Parathyroid adenoma (tissue), 2 donors: ENCODE results near the gene ZNF391.

Experiments
- H2AFZ ChIP-seq: fragments of 300-600 bp; sonication (generic); one replicate; pipeline ENCODE4 v1.7.0; 2017; ENCODE audit warnings: antibody characterized with exemption, mild to moderate bottlenecking
- H3K27ac ChIP-seq: fragments of 300-600 bp; sonication (generic); one replicate; pipeline ENCODE4 v1.7.0; 2017
- H3K27me3 ChIP-seq: fragments of 300-600 bp; sonication (generic); one replicate; pipeline ENCODE4 v1.7.0; 2017; ENCODE audit warnings: low read length; ENCODE audit not compliant: control insufficient read depth, insufficient read depth
- H3K36me3 ChIP-seq: fragments of 300-600 bp; sonication (generic); one replicate; pipeline ENCODE4 v1.7.0; 2017; ENCODE audit warnings: low read length; ENCODE audit not compliant: control insufficient read depth, insufficient read depth
- H3K4me1 ChIP-seq: fragments of 300-600 bp; sonication (generic); one replicate; pipeline ENCODE4 v1.7.0; 2017; ENCODE audit warnings: control low read depth
- H3K4me2 ChIP-seq: fragments of 300-600 bp; sonication (generic); one replicate; pipeline ENCODE4 v1.7.0; 2017; ENCODE audit warnings: low read length
- H3K4me3 ChIP-seq: fragments of 300-600 bp; sonication (generic); one replicate; pipeline ENCODE4 v1.7.0; 2017; ENCODE audit warnings: low read depth, low read length
- H3K79me2 ChIP-seq: fragments of 300-600 bp; sonication (generic); one replicate; pipeline ENCODE4 v1.7.0; 2017; ENCODE audit warnings: control low read depth
- H3K9ac ChIP-seq: fragments of 300-600 bp; sonication (generic); one replicate; pipeline ENCODE4 v1.7.0; 2017; ENCODE audit warnings: mild to moderate bottlenecking
- H3K9me3 ChIP-seq: fragments of 300-600 bp; sonication (generic); one replicate; pipeline ENCODE4 v1.7.0; 2017; ENCODE audit warnings: low read length; ENCODE audit not compliant: control insufficient read depth
- CTCF ChIP-seq: fragments of 300-600 bp; sonication (generic); IDR thresholded peaks from one replicate; pipeline ENCODE4 v1.7.0; 2017; ENCODE audit warnings: antibody characterized with exemption, mild to moderate bottlenecking
- donor health status: primary hyperparathyroidism.

The ZNF391 gene

GRCh38 chr6:27442932-27443331, 54.4 kb downstream of the ZNF391 start:
- Histone ChIP-seq H3K79me2 (no peaks in the 10 kb centered on the region), H3K27me3 (no peaks in the 10 kb centered on the region), H3K4me3 (no peak overlapping the region), H3K4me2 (no peak overlapping the region), H3K4me1 (no peaks in the 10 kb centered on the region), H3K9me3 (no peaks in the 10 kb centered on the region), H2AFZ (no peak overlapping the region), H3K36me3 (no peaks in the 10 kb centered on the region), H3K27ac (no peak overlapping the region), H3K9ac (no peak overlapping the region)
- TF ChIP-seq CTCF: no peak

GRCh38 chr6:27448456-27448855, 59.9 kb downstream of the ZNF391 start:
- Histone ChIP-seq H3K4me1 (no peaks in the 10 kb centered on the region), H3K36me3 (peaks cover 26% of the 10 kb centered on the region), H3K4me2 (no peak overlapping the region), H3K4me3 (no peak overlapping the region), H2AFZ (no peak overlapping the region), H3K27ac (no peak overlapping the region), H3K79me2 (no peaks in the 10 kb centered on the region), H3K27me3 (no peaks in the 10 kb centered on the region), H3K9ac (no peak overlapping the region), H3K9me3 (peaks cover 12% of the 10 kb centered on the region)
- TF ChIP-seq CTCF: no peak

- Histone ChIP-seq H3K27ac (no peak overlapping the region), H3K27me3 (no peaks in the 10 kb centered on the region), H3K36me3 (peaks cover 48% of the 10 kb centered on the region), H3K79me2 (no peaks in the 10 kb centered on the region), H3K9ac (no peak overlapping the region), H3K4me3 (no peak overlapping the region), H3K4me2 (no peak overlapping the region), H3K4me1 (no peaks in the 10 kb centered on the region), H3K9me3 (peaks cover 22% of the 10 kb centered on the region), H2AFZ (no peak overlapping the region)
- no peak for TF ChIP-seq CTCF
Measured at GRCh38 chr6:27451660-27452390, 63.3 kb downstream of the ZNF391 start.

GRCh38 chr6:27452496-27452897, 63.9 kb downstream of the ZNF391 start:
- H3K79me2 ChIP-seq: no peaks in the 10 kb centered on the region
- no peak overlapping the region for H3K27ac ChIP-seq
- H3K27me3 ChIP-seq: no peaks in the 10 kb centered on the region
- H3K4me3 ChIP-seq: no peak overlapping the region
- no peak overlapping the region for H3K4me2 ChIP-seq
- TF ChIP-seq CTCF: no peak
- no peaks in the 10 kb centered on the region for H3K4me1 ChIP-seq
- no peak overlapping the region for H2AFZ ChIP-seq
- peaks cover 48% of the 10 kb centered on the region for H3K36me3 ChIP-seq
- H3K9me3 ChIP-seq: peaks cover 22% of the 10 kb centered on the region
- H3K9ac ChIP-seq: no peak overlapping the region
